K562 (cell line): ENCODE measurements around the gene UBXN1. TPM values are rescaled to one million over a fixed set of nuclear protein-coding genes. Genes with fewer than 3 reads are reported as not detected.

Source experiments
- ARID3A ChIP-seq: IDR thresholded peaks from 2 replicates; pipeline ENCODE4 v1.6.1; 2012; ENCODE audit warnings: low read depth, low read length, improper control_type of control experiment, borderline replicate concordance
- CREM ChIP-seq: IDR thresholded peaks from 2 replicates; pipeline ENCODE4 v1.6.1; 2014; ENCODE audit warnings: antibody characterized with exemption, low read depth
- DMBX1 ChIP-seq: fragments of 250-450 bp; sonication (Bioruptor Pico); IDR thresholded peaks from 2 replicates; pipeline ENCODE4 v1.8.0; 2022; ENCODE audit warnings: inconsistent platforms, mild to moderate bottlenecking, moderate library complexity, borderline replicate concordance
- DPF2 ChIP-seq: fragments of 450-650 bp; IDR thresholded peaks from 2 replicates; pipeline ENCODE4 v1.6.1; 2016
- MAFF ChIP-seq: IDR thresholded peaks from 2 replicates; pipeline ENCODE4 v1.6.1; 2012; ENCODE audit warnings: low read length, improper control_type of control experiment
- MED1 ChIP-seq: sonication (generic); formaldehyde crosslinking; IDR thresholded peaks from 2 replicates; pipeline ENCODE4 v1.8.1; 2023; ENCODE audit warnings: missing genetic modification reagents, borderline replicate concordance
- MEIS2 ChIP-seq: fragments of 450-650 bp; IDR thresholded peaks from 2 replicates; pipeline ENCODE4 v1.6.1; 2014; ENCODE audit warnings: mild to moderate bottlenecking; ENCODE audit not compliant: partially characterized antibody
- NFE2L1 ChIP-seq: fragments of 450-650 bp; IDR thresholded peaks from 2 replicates; pipeline ENCODE4 v1.6.1; 2016; ENCODE audit warnings: missing genetic modification characterization, low read depth, mild to moderate bottlenecking, missing compliant biosample characterization, moderate library complexity, borderline replicate concordance
- NFRKB ChIP-seq: fragments of 450-650 bp; IDR thresholded peaks from 2 replicates; pipeline ENCODE4 v1.6.1; 2016; ENCODE audit warnings: low read depth
- NR3C1 ChIP-seq: sonication (generic); formaldehyde crosslinking; IDR thresholded peaks from 2 replicates; pipeline ENCODE4 v1.8.1; 2022; ENCODE audit warnings: missing genetic modification reagents
- NR4A1 ChIP-seq, 2 experiments: fragments of 250-450 bp in 1 of 2; fragments of 450-650 bp in 1 of 2; sonication (Bioruptor Pico) in 1 of 2; IDR thresholded peaks; 2 replicates each; pipeline versions ENCODE4 v1.4.0 to v1.6.1; 2016 to 2020; ENCODE audit warnings: mild to moderate bottlenecking in 2 of 2, missing compliant biosample characterization in 1 of 2, missing genetic modification characterization in 1 of 2, moderate library complexity in 1 of 2
- OTX1 ChIP-seq: fragments of 450-650 bp; formaldehyde crosslinking; IDR thresholded peaks from 2 replicates; pipeline ENCODE4 v1.4.0; 2022; ENCODE audit warnings: mild to moderate bottlenecking
- POLR3G ChIP-seq: IDR thresholded peaks from 2 replicates; pipeline ENCODE4 v1.6.1; 2011; ENCODE audit not compliant: insufficient read length, insufficient replicate concordance; ENCODE audit errors: extremely low read depth
- RBFOX2 ChIP-seq: fragments of 200-400 bp; formaldehyde crosslinking; IDR thresholded peaks from 2 replicates; pipeline ENCODE4 v1.6.1; 2017; ENCODE audit warnings: low read depth, mild to moderate bottlenecking, low read length, moderate library complexity
- SIN3B ChIP-seq: fragments of 450-650 bp; IDR thresholded peaks from 2 replicates; pipeline ENCODE4 v1.6.1; 2017; ENCODE audit warnings: low read depth, mild to moderate bottlenecking, moderate library complexity
- SMAD1 ChIP-seq: fragments of 150-350 bp; IDR thresholded peaks from 2 replicates; pipeline ENCODE4 v1.6.1; 2014; ENCODE audit warnings: low read length, low read depth; ENCODE audit not compliant: partially characterized antibody
- TAF15 ChIP-seq: fragments of 200-400 bp; formaldehyde crosslinking; IDR thresholded peaks from 2 replicates; pipeline ENCODE4 v1.6.1; 2017; ENCODE audit warnings: mild to moderate bottlenecking, low read depth, low read length, moderate library complexity
- YY1 ChIP-seq, 3 experiments: IDR thresholded peaks; 2 replicates each; pipeline ENCODE4 v1.6.1; 2011; ENCODE audit warnings: low read length in 2 of 3, mild to moderate bottlenecking in 2 of 3, moderate library complexity in 2 of 3, borderline replicate concordance in 1 of 3, control low read depth in 1 of 3, low read depth in 1 of 3; ENCODE audit not compliant: insufficient read depth in 3 of 3, insufficient replicate concordance in 2 of 3, control insufficient read depth in 1 of 3, insufficient read length in 1 of 3; ENCODE audit errors: extremely low read depth in 1 of 3
- ZBTB43 ChIP-seq: sonication (generic); formaldehyde crosslinking; IDR thresholded peaks from 2 replicates; pipeline ENCODE4 v1.8.0; 2023; ENCODE audit warnings: mild to moderate bottlenecking, missing genetic modification reagents
- polyA plus RNA-seq, 8 experiments: library from polyadenylated mRNA; depleted of rRNA in 4 of 8; stranded (reverse) in 5 of 8; unstranded in 3 of 8; fragments of >200 nt; fragmentation: Nextera tagmentation in 2 of 8; fragmentation: Illumina TruSeq in 1 of 8; extraction: Ambion mirVana in 2 of 8; extraction: Trizol in 1 of 8; gene quantifications; 2 replicates each; pipeline versions ENCODE4 v1.2.1 to v1.2.3, GENCODE V29; 2011 to 2014; ENCODE audit warnings: inconsistent platforms in 1 of 8, missing spikeins in 1 of 8
- total RNA-seq, 7 experiments: library from RNA; depleted of rRNA in 6 of 7; stranded (reverse); fragments of >200 nt in 6 of 7; fragmentation: Illumina TruSeq in 2 of 7; extraction: Trizol in 2 of 7; gene quantifications; 2 replicates each; pipeline versions ENCODE4 v1.2.1 to v1.2.3, GENCODE V29; 2011 to 2021; ENCODE audit warnings: low replicate concordance in 1 of 7
- TF ChIP-seq, protein P1 (sequence below): fragments of 450-650 bp; IDR thresholded peaks from 2 replicates; pipeline ENCODE4 v1.6.1; 2016; ENCODE audit warnings: low read depth, mild to moderate bottlenecking, moderate library complexity
- TF ChIP-seq, protein P2 (sequence below): fragments of 200-800 bp; sonication (Bioruptor generic); IDR thresholded peaks from 2 replicates; pipeline ENCODE4 v1.6.1; 2017; ENCODE audit warnings: missing genetic modification characterization, missing compliant biosample characterization

The UBXN1 gene
- total and polyA plus RNA-seq, 9 of the 15 experiments (the other 6 are each of a cell fraction or from before 2014, with no cell fraction given): 4.8 to 263 (median 99.7) TPM

GRCh38 chr11:62727165-62727871 is 48.4 kb upstream of the UBXN1 start, which contains the start of gene HNRNPUL2 (continued):
- TF ChIP-seq ZBTB43 (CRISPR knock-in tag) (no peak), SMAD1 (peak; percentile 45), SIN3B (peak; percentile 83), MEIS2 (peak; percentile 89), DPF2 (0 out of 2 replicates have a peak, but pooled peaks have one; percentile 24), DMBX1 (CRISPR knock-in tag) (peak; percentile 49; the same call in 1 of the 2 replicates), NFE2L1 (tag) (no peak), OTX1 (peak; percentile 71; the same call in 1 of the 2 replicates), MAFF (no peak), MED1 (CRISPR knock-in tag) (no peak; the same call in 1 of the 2 replicates), RBFOX2 (peak; percentile 98), ARID3A (no peak), NFRKB (peak; percentile 57; the same call in 1 of the 2 replicates), CREM (peak; percentile 52; the same call in 1 of the 2 replicates), TAF15 (no peak), NR4A1 (CRISPR knock-in tag; IDR thresholded peaks at IDR 0.05) (peak; percentile 84; the same call in 1 of the 2 replicates), NR4A1 (tag; IDR thresholded peaks at IDR 0.05) (peak; percentile 62; the same call in 1 of the 2 replicates), YY1 (IDR thresholded peaks at IDR 0.05; ENCODE audit: borderline replicate concordance in 1 of 3, control insufficient read depth in 1 of 3, extremely low read depth in 1 of 3, insufficient read depth in 3 of 3, insufficient read length in 1 of 3, insufficient replicate concordance in 2 of 3, low read depth in 1 of 3, low read length in 2 of 3) (peak in 2 of 3 experiments; percentile 50 to 54), NR3C1 (CRISPR knock-in tag) (0 out of 2 replicates have a peak, but pooled peaks have one; percentile 81), POLR3G (no peak)
- TF ChIP-seq, protein P1, sequence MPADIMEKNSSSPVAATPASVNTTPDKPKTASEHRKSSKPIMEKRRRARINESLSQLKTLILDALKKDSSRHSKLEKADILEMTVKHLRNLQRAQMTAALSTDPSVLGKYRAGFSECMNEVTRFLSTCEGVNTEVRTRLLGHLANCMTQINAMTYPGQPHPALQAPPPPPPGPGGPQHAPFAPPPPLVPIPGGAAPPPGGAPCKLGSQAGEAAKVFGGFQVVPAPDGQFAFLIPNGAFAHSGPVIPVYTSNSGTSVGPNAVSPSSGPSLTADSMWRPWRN: no peak
- TF ChIP-seq, protein P2, sequence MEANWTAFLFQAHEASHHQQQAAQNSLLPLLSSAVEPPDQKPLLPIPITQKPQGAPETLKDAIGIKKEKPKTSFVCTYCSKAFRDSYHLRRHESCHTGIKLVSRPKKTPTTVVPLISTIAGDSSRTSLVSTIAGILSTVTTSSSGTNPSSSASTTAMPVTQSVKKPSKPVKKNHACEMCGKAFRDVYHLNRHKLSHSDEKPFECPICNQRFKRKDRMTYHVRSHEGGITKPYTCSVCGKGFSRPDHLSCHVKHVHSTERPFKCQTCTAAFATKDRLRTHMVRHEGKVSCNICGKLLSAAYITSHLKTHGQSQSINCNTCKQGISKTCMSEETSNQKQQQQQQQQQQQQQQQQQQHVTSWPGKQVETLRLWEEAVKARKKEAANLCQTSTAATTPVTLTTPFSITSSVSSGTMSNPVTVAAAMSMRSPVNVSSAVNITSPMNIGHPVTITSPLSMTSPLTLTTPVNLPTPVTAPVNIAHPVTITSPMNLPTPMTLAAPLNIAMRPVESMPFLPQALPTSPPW: peak; percentile 75
